ENCODE measurements around the gene PNKD.

DNA sequence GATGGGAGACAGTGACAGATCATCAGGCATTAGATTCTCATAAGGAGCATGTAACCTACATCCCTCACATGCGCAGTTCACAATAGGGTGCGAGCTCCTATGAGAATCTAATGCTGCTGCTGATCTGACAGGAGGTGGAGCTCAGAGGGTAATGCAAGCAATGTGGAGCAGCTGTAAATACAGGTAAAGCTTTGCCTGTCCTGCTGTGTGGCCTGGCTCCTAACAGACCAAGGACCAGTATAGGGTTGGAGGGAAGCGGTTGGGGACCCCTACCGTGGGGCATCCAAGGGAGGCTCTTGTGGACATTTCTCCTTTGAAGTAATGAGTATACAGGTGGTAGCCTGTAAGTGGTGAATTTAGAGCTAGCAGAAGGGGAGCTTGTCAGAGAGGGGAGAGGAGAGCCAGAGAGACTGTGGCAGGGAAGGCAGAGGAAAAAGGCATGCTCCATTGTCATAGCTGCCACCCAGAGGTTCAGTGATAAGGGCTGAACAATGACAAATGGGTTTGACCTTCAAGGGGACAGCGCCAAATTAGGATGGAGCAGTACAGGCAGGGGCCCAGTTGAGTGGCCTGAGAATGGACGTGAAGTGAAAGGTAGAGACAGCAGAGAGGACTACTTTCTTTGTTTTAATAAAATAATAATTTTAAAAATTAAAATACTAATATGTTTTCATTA is 37.2 kb downstream of the PNKD start:
- TF ChIP-seq, protein P1, sequence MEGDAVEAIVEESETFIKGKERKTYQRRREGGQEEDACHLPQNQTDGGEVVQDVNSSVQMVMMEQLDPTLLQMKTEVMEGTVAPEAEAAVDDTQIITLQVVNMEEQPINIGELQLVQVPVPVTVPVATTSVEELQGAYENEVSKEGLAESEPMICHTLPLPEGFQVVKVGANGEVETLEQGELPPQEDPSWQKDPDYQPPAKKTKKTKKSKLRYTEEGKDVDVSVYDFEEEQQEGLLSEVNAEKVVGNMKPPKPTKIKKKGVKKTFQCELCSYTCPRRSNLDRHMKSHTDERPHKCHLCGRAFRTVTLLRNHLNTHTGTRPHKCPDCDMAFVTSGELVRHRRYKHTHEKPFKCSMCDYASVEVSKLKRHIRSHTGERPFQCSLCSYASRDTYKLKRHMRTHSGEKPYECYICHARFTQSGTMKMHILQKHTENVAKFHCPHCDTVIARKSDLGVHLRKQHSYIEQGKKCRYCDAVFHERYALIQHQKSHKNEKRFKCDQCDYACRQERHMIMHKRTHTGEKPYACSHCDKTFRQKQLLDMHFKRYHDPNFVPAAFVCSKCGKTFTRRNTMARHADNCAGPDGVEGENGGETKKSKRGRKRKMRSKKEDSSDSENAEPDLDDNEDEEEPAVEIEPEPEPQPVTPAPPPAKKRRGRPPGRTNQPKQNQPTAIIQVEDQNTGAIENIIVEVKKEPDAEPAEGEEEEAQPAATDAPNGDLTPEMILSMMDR (IDR thresholded peaks at IDR 0.05; ENCODE audit: low read depth, low read length) = no peak
- TF ChIP-seq POLR2A (IDR thresholded peaks at IDR 0.05; ENCODE audit: extremely low read depth, insufficient read length) (no peak), MYC (IDR thresholded peaks at IDR 0.05; ENCODE audit: low read depth, low read length) (no peak)
- TF ChIP-seq, protein P2, sequence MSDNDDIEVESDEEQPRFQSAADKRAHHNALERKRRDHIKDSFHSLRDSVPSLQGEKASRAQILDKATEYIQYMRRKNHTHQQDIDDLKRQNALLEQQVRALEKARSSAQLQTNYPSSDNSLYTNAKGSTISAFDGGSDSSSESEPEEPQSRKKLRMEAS (IDR thresholded peaks at IDR 0.05; ENCODE audit: low read depth, low read length) = no peak

Measured in NB4 (cell line).